SK-N-MC (cell line): Measurements from ENCODE around the gene NPPB.

Source experiments
- FOXP2 ChIP-seq: optimal IDR thresholded peaks from 2 replicates; pipeline ENCODE3; 2011; ENCODE audit warnings: mild to moderate bottlenecking, moderate library complexity; ENCODE audit not compliant: insufficient read depth; ENCODE audit errors: extremely low read length, control extremely low read depth
- POLR2AphosphoS5 ChIP-seq: IDR thresholded peaks from 2 replicates; pipeline ENCODE4 v1.6.1; 2012; ENCODE audit warnings: mild to moderate bottlenecking, low read depth, low read length, borderline replicate concordance

GRCh38 chr1:11869104-11869503 is 10.4 kb upstream of the NPPB start:
- no peak for TF ChIP-seq POLR2AphosphoS5
- no peak for TF ChIP-seq FOXP2
